ES-I3 (cell line): ENCODE data around the gene MAGEB10.
"Not testable (repeated sequence)": the region's sequence is repeated elsewhere in the genome, so short reads cannot be mapped to it uniquely, and the experiment has no call there.

Experiments
- H3K36me3 ChIP-seq: 2 replicates; pipeline ENCODE4 v1.6.1; 2013; ENCODE audit warnings: mild to moderate bottlenecking, low read length, control low read depth, moderate library complexity; ENCODE audit not compliant: insufficient read depth
- H3K4me1 ChIP-seq: 2 replicates; pipeline ENCODE4 v1.6.1; 2013; ENCODE audit warnings: mild to moderate bottlenecking, control low read depth, low read length; ENCODE audit not compliant: insufficient read depth
- H3K9ac ChIP-seq: 2 replicates; pipeline ENCODE4 v1.6.1; 2013; ENCODE audit warnings: low read depth, mild to moderate bottlenecking, low read length, moderate library complexity
- H3K9me3 ChIP-seq: 2 replicates; pipeline ENCODE4 v1.6.1; 2013; ENCODE audit warnings: mild to moderate bottlenecking, low read length, moderate library complexity; ENCODE audit not compliant: control insufficient read depth, insufficient read depth

MAGEB10 gene, protein sequence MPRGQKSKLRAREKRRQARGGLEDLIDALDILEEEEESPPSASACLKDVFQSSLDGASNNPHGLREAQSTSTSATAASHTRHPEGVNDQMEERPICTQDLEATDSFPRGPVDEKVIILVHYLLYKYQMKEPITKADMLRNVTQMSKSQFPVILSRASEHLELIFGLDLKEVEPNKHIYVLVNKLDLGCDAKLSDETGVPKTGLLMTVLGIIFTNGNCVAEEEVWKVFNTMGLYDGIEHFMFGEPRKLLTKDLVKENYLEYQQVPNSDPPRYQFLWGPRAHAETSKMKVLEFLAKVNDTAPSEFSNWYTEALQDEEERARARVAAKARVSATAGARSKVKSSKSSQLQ

DNA sequence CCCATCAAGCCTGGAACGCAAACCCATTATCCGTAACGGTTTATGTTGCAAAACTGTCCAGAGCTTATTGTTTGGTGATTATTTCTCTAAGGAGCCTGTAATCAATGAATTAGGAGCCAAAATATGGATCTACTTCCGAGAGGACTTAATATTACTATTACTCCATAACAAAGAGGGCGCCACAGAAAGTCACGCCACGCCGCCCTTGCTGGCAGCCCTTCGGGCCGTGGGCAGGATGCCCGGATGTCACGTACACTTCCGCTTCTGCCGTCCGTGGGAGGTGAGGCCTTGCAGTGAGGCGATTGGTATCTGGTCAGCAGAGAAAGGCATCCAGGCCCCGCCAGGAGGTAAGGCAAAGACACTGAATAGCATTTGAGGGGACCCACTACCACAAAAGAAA lies at the start of gene MAGEB10:
Gene MAGEB10, plus strand, starts transcription at position 301 of the 400 bp plus-strand sequence. CDS start 13,317 bp downstream, outside the sequence.
- no peaks in the 10 kb centered on the region; the same call in 1 of the 2 replicates for H3K9me3 ChIP-seq

GRCh38 chrX:27765718-27766117 lies 42.1 kb upstream of the MAGEB10 start:
- no peaks in the 10 kb centered on the region for H3K36me3 ChIP-seq
- no peak overlapping the region for H3K9ac ChIP-seq
- no peaks in the 10 kb centered on the region for H3K9me3 ChIP-seq
- no peaks in the 10 kb centered on the region for H3K4me1 ChIP-seq

More for the DNA sequence above, at the start of gene MAGEB10:
- no peaks in the 10 kb centered on the region for H3K36me3 ChIP-seq
- H3K4me1 ChIP-seq: no peaks in the 10 kb centered on the region
- H3K9ac ChIP-seq: no peak within 1 kb of the TSS

DNA sequence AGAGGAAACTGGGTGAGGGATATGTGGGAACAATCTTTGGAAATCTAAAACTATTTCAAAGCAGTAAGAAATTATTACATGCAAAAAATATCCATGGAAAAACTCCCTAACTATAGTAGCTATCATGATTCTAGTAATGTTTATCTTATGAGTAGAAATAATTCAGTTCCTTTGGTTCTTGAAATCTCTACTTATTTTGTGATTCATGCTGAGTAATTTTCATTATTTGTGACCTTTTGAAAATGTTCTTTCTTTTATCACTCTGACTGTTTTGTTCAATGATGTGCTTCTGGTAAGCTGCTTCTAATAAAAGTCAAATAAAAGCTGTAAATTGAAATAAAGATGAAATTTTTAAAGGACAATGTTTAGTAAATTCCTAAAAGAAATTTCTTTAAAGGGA lies 40.4 kb upstream of the MAGEB10 start:
- H3K9ac ChIP-seq: no peak overlapping the region
- H3K36me3 ChIP-seq: no peaks in the 10 kb centered on the region

GRCh38 chrX:27775984-27776383 lies 31.8 kb upstream of the MAGEB10 start:
- no peaks in the 10 kb centered on the region for H3K4me1 ChIP-seq
- no peaks in the 10 kb centered on the region for H3K9me3 ChIP-seq
- no peaks in the 10 kb centered on the region for H3K36me3 ChIP-seq
- no peak overlapping the region for H3K9ac ChIP-seq

More for the DNA sequence above, 40.4 kb upstream of the MAGEB10 start:
- Histone ChIP-seq H3K9me3 (no peaks in the 10 kb centered on the region), H3K4me1 (no peaks in the 10 kb centered on the region)

- Histone ChIP-seq H3K36me3 (no peaks in the 10 kb centered on the region), H3K4me1 (no peaks in the 10 kb centered on the region), H3K9ac (no peak overlapping the region), H3K9me3 (no peaks in the 10 kb centered on the region)
These were observed 11.0 kb upstream of the MAGEB10 start for GRCh38 chrX:27796640-27797257.

DNA sequence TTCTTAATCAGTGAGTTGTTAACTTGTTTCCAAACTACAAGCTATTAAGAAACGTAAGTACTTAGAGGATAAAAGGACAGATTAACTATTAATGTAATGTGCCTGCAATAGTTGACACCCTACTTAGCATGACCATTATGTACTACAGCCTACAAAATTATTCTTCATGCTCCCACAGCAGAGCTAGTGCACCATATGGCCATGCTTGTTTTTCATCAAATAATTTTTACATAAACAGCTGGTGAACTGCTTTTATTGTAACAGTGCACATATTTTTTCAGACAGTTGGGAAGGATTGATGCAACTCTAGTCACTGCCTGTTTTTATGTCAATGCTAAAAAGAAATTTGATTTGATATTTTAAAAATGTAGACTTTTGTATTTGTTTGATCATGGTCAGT lies 10.2 kb upstream of the MAGEB10 start:
- Histone ChIP-seq H3K9ac (no peak overlapping the region), H3K36me3 (no peaks in the 10 kb centered on the region), H3K4me1 (no peaks in the 10 kb centered on the region), H3K9me3 (no peaks in the 10 kb centered on the region)

GRCh38 chrX:27808226-27808625 lies 436 bp downstream of the MAGEB10 start:
- no peaks in the 10 kb centered on the region for H3K36me3 ChIP-seq
- H3K9ac ChIP-seq: no peak overlapping the region
- no peaks in the 10 kb centered on the region for H3K4me1 ChIP-seq
- no peaks in the 10 kb centered on the region; the same call in 1 of the 2 replicates for H3K9me3 ChIP-seq

GRCh38 chrX:27808991-27809859 lies 1.4 kb downstream of the MAGEB10 start:
- H3K36me3 ChIP-seq, H3K4me1 ChIP-seq, H3K9me3 ChIP-seq, H3K9ac ChIP-seq: not testable (repeated sequence)

GRCh38 chrX:27815209-27815608 lies 7.4 kb downstream of the MAGEB10 start:
- no peaks in the 10 kb centered on the region for H3K36me3 ChIP-seq
- H3K9ac ChIP-seq: no peak overlapping the region
- H3K4me1 ChIP-seq: no peaks in the 10 kb centered on the region
- no peaks in the 10 kb centered on the region for H3K9me3 ChIP-seq

GRCh38 chrX:27823812-27824211 lies 16.0 kb downstream of the MAGEB10 start:
- Histone ChIP-seq H3K9me3 (no peaks in the 10 kb centered on the region), H3K9ac (no peak overlapping the region), H3K4me1 (no peaks in the 10 kb centered on the region), H3K36me3 (no peaks in the 10 kb centered on the region)

- Histone ChIP-seq H3K36me3 (no peaks in the 10 kb centered on the region), H3K9me3 (no peaks in the 10 kb centered on the region), H3K4me1 (no peaks in the 10 kb centered on the region; the same call in 1 of the 2 replicates), H3K9ac (no peak overlapping the region)
These were observed 30.4 kb downstream of the MAGEB10 start for GRCh38 chrX:27838185-27838584.

DNA sequence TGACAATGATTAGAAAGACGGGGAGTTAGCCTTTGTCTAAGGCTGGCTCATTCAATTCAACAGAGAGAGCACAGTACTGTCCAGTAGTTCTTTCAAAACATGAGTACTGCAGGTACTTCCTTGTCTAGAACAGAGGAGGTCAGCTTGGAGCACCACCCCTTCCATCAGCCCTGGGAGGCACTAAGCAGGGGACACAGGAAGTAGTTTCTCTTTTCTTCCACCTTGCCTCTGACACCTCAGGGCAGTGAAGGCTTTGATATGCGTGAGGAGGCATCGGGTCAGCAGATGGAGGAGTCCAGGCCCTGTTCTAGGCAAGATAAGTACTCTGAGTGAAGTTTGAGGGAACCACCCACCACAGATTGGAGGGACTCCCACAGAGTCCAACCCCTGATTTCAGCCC lies 33.1 kb downstream of the MAGEB10 start:
- Histone ChIP-seq H3K36me3 (no peaks in the 10 kb centered on the region), H3K4me1 (no peaks in the 10 kb centered on the region; the same call in 1 of the 2 replicates), H3K9me3 (no peaks in the 10 kb centered on the region), H3K9ac (no peak overlapping the region)

- no peak overlapping the region for H3K9ac ChIP-seq
- H3K36me3 ChIP-seq: no peaks in the 10 kb centered on the region
- no peaks in the 10 kb centered on the region; the same call in 1 of the 2 replicates for H3K4me1 ChIP-seq
- no peaks in the 10 kb centered on the region for H3K9me3 ChIP-seq
These were observed 35.1 kb downstream of the MAGEB10 start for GRCh38 chrX:27842859-27843258.

GRCh38 chrX:27860337-27860736 lies 52.5 kb downstream of the MAGEB10 start:
- Histone ChIP-seq H3K4me1 (no peaks in the 10 kb centered on the region), H3K9me3 (no peaks in the 10 kb centered on the region), H3K36me3 (no peaks in the 10 kb centered on the region), H3K9ac (no peak overlapping the region)
